Activated gamma-delta T cell (primary cell): ENCODE measurements around the gene PEDS1.
"Not testable (repeated sequence)": the region's sequence is repeated elsewhere in the genome, so short reads cannot be mapped to it uniquely, and the experiment has no call there.

Source experiments
- DNase-seq: peaks from one replicate; lab custom pipeline; 2025; lab: John Stamatoyannopoulos, UW
- total RNA-seq, 2 donors: gene quantifications; one replicate each; lab custom pipeline; 2026; lab: John Stamatoyannopoulos, UW

Gene PEDS1
- total RNA-seq: 27.7 to 29.7 reads per million in 2 donors

DNA sequence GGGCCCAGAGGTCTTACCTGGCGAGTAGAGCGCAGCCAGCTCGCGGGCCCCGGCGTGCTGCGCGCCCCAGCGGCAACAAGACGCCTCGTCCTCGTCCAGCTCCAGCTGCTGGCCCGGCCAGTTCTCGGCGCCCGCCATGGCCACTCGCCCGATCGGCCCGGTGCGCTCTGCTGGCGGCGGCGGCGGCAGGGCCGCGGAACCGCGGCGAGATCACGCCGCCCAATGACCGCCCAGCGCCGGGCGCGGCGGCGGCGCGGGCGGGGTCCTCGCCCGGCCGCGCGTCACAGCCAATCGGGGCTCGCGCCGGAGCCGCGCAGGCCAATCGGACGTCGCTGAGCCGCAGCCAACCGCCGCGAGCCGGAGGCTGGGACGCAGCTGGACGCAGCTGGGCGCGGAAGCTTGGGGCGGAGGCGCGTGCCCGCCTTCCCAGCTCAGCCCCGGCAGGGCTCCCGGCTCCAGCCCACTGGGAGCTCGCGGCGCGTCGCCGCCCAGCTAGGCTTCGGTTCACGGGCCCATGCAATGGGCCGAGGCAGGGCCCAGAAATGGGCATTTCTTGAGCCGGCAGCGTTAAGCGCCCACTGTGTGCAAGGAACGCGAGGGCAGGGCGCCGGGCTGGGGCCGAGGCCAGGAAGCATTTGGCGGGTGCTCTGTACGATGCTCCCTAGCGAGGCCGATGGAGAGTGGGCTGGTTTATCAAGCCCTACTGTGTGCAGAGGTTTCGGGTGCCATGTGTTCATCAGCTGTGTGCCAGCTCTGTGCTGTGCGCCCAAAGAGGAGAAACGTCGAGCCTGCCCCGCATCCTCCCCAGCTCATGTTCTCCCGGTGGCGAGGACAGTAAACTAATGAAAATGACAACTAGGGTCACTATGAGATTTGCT is at the start of gene PEDS1:
Gene PEDS1 (minus strand): TSS at position 224 of the 878 bp plus-strand sequence. CDS start 86 bp downstream, at position 138.
- peak; percentile 79 for DNase-seq

DNA sequence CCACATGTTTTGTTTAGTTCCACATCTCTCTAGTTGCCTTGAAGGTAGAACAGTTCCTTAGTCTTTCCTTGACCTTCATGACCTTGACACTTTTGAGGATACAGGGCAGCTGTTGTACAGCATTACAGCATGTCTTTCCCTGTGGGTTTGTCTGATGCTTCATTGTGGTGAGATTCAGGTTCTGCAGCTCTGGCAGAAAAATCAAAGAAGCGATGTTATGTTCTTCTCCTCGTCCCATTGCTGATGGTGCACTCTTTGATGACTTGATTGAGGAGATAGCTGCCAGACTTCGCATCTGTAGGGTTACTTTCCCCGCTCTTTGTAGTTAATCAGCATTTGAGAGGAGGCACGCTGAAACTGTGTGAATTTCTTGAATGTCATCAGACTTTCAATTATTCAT is 49.2 kb upstream of the PEDS1 start:
- no peak for DNase-seq

DNA sequence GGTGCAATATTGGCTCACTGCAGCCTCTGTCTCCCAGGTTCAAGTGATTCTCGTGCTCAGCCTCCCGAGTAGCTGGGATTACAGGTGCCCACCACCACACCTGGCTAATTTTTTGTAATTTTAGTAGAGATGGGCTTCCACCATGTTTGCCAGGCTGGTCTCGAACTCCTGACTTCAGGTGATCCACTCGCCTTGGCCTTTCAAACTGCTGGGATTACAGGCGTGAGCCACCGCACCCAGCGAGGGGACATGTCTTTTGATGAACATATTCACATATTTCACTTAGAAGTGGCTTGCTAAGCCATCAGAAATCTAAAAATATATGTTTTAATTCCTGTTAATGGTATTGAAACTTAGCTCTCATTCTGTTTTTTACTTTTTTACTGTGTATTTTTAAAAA is 48.2 kb upstream of the PEDS1 start:
- DNase-seq: not testable (repeated sequence)

DNA sequence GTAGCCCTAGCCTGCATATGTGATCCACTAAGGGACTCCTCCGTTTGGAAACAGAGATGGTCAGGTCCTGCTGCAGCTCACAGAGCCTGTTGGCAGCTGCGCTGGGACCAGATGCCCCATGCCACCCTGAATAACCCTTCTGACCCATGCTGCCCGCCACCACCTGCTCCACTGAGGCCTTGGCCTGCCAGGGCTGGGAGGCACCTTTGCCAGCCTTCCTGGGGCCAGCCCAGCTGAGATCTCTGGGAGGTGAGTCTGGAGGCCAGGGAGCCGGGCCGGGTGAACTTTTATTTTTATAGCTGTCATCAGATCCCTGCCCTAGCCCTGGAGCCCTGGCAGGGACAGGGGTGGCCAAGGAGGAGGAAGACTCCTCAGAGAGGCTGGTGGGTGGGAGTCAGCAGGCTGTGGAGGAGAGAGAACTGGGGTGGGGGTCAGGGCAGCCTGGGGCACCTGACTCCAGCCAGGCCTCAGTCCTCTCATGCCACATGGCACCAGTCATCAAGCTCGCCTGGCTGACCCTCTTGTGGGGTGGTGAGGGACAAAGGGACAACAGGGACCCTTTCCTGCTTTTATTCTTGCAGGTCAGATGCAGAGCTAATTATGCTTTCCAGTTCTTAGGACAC is 47.1 kb upstream of the PEDS1 start:
- no peak for DNase-seq

DNA sequence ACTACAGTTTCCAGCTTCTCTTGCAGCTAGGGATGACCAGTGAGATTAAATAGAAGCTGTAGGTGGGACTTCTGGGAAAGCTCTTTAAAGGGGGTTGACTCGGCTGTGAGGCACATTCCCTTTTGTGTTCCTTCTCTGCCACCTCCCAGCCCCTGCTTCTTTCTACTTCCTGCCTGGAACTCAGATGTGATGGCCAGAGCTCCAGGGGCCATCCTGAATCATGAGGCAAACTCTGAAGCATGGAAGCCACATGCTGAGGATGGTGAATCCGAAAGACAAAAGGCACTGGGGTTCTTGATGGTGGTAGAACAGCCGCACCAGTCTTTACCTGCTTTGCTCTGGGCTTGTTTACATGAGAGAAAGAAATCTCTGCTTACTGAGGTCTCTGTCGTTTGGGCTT is 46.2 kb upstream of the PEDS1 start:
- DNase-seq: no peak

DNA sequence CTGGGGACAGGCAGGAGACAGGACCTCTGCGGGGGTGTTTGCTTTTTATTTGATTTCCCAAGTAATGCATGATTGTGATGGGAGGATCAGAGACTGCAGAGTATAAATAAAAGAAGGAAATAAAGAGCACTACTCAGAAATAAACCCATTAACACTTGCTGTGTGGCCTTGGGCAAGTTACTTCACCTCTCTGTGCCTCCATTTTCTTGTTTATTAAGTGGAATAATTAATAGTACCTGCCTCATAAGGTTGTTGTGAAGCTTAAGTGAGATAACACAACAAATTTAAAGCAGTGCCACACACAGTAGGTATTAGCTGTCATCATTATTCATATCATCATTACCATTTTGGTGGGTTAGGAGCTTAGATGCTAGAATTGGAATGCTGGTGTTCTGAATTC is 45.2 kb upstream of the PEDS1 start:
- no peak for DNase-seq

DNA sequence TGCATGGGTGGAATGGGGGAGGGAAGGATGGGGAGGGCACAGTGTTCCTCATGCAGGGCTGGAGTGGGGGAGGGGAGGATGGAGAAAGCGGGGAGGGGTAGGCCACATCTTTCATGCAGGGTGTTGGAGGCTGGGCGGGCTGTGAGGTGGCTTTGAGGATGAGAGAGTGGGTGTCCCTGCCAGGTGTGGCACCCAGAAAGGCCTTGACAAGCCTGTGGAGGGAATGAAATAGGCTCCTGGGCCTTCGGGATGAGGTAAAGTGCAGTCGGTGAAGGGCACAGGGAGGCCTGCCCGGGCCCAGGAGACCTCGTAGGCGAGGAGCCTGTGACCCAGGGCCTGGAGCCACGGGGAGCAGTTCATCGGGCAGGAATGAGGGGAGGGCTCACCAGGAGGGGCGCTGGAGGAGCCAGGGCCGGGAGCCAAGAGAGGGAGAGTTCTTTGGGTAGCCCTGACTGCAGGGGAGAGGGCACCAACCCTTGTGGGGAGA is 44.7 kb upstream of the PEDS1 start:
- DNase-seq: no peak

DNA sequence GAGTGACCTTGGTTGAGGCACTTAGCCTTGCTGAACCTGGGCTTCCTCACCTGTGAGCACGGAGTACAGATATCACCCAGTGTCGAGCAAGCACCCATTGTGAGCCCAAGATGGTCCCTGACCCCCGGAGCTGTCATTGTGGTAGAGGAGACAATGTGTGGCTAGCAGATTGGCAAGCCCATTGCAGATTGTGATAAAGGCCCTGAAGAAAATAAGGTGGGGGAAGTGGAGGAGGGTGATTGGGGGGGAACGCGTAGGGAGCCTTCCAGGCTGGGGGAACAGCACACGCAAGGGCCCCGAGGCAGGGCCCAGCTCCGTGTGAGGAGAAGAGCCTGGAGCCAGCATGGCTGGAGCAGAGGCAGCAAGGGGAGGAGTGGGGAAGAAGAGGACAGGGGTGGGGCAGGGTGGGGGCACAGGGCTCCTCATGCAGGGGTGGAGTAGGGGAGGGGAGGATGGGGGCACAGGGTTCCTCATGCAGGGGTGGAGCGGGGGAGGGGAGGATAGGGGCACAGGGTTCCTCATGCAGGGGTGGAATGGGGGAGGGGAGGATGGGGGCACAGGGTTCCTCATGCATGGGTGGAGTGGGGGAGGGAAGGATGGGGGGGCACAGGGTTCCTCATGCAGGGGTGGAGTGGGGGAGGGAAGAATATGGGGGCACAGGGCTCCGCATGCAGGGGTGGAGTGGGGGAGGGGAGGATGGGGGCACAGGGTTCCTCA is 44.1 kb upstream of the PEDS1 start:
- DNase-seq: no peak

DNA sequence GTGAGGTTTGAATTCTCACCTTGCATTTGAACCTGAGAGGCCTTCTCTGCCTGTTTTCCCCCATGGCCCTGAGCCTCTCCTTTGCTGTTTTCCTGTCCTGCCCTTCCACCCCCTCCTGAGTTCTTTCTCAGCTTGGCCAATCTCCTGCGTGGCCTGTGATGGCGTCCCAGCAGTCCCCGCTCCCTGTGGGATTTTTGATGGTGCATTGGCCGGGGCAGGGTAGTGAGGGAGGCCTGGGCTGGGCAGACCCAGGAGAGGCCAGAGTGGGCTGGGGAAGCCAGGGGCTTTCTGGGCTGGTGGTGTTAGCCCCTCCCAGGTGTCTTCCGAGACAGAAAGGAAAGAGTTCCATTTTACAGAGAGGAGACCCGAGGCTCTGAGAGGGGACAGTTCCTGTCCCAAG is 43.4 kb upstream of the PEDS1 start:
- DNase-seq: no peak

DNA sequence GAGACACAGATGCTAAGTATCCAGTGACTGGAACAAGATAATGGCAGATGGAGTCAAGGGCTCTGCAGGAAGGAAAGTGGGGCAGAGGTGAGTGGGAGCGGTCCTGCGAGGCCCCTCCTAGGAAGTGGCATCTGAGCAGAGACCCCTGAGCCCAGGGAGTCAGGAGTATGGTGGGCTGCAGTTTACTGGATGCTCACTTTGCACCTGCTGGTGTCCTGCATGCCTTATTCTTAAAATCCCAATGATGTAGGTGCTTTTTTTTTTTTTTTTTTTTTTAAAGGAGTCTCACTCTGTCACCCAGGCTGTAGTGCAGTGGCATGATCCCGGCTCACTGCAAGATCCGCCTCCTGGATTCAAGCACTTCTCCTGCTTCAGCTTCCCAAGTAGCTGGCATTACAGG is 42.7 kb upstream of the PEDS1 start:
- DNase-seq: no peak

DNA sequence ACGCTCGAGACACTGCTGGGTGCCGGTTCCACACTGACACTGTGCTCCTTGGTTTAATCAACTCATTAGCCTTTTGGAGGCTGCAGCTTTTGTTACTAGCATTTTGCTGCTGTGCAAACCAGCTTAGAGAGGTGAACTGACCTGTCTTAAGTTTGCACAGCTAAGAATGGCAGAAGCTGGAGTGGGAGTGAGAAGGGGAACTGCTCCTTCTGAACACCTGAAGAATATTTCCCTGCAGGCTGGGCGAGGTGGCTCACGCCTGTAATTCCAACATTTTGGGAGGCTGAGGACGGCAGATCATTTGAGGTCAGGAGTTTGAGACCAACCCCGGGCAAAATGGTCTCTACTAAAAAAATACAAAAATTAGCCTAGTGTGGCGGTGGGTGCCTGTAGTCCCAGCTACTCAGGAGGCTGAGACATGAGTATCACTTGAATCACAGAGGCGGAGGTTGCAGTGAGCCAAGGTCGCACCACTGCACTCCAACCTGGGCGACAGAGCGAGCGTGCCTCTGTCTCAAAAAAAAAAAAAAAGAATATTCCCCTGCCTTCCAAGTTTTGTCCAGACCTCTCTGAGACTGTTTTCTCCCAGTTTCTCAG is 42.1 kb upstream of the PEDS1 start:
- DNase-seq: no peak

DNA sequence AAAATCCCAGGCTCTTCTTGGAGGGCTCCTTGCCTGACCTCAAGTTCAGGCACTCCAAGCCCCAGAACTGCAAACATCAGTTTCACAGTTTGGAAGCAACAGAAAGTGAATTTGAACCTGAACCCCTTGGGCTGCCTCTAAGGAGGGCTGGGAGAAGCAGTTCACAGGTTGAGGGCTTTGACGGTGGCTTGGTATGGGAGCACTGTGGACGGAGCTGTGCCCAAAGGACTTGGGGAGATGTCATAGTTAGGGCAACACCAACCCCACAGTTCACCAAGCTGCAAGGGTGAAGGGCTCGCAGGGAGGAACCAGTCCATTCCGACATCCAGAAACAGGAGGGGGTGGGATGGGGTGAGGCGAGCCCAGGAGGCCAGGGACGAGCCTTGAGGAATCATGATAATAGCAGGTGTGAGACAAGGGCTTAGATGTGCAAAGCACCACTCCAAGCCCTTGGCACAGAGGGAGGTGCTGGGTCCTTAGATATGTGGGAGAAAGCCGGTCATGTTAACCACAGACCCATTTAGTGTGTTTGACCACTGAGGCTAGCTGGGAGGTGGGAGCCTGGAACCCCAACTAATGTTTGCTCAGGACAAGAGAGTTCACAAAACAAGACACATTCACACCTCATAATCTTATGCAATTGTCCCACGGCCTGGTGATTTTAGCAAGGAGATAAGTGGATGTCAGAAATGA is 41.5 kb upstream of the PEDS1 start:
- DNase-seq: no peak

DNA sequence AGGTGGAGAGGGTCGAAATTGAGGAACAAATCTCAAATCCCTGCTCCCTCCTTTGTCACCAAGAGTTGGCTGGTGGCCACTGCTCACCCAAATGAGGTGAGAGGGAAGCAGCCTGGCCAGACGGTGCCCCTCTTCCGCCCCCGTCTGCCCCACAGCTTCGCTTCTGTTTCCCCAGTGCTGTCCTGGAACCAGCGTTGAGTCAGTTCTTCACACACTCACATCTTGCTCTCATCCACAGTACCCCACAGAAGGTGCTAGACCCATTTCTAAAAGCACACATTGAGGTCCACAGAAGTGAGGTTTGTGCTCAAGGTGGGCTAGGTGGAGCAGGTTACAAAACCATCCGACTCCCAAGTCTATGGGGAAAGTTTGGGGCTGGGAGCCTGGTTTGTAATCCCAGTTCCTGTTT is 40.9 kb upstream of the PEDS1 start:
- no peak for DNase-seq

DNA sequence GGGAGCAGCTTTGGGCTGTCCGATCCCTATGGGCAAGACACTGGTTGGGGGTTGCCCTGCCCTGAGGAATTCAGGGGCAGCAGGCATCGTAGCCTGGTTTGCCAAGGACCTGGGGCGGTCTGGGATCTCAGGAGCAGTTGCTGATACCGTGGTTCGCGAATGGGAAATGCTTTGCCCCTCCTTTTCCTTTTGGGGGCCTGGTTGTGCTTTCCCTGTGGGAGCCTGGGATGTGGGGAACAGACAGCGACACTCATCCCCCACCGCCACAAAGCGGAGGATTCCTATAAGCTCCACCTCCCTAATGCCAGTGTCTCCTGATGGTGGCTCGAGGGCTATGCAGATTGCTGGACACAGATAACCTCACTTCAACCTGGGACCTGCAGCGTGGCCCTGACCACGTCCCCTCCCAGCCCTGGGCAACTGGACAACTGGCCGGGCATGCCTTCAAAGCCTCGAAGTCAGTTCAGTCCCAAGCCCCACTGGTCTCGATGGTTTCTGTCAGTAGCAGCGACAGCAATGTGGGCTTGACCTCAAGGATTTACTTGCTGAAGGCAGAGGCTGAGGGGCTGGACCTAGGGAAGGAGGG is 40.4 kb upstream of the PEDS1 start:
- DNase-seq: no peak

DNA sequence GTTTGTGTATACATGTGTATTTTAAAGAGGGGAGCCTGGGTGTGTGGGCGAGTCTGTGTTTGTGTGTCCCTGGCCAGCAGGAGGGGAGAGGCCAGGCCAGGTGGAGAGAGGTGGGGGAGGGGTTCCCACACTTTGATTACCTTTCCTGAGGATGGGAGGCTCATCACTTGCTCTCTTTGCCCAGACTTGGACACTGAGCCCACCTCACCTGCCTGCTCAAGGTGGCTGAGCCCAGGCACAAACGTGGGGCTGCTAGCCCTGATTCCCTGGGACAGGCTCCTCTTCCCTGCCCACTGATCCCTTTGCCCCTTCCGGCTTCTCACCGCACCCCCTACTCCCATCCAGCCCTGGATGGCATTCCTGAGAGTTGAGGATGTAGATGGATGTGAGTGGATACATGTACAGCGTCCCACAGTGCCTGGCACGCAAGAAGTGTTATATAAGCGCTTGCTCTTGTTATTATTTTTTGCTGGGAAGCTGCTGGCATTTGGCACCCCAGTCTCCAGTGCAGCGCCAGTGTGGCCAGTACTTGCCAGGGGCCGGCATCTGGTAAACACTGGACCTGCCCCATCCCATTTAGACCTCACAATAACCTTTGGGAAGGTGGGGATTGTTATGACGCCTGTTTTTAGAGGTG is 39.8 kb upstream of the PEDS1 start:
- DNase-seq: no peak

DNA sequence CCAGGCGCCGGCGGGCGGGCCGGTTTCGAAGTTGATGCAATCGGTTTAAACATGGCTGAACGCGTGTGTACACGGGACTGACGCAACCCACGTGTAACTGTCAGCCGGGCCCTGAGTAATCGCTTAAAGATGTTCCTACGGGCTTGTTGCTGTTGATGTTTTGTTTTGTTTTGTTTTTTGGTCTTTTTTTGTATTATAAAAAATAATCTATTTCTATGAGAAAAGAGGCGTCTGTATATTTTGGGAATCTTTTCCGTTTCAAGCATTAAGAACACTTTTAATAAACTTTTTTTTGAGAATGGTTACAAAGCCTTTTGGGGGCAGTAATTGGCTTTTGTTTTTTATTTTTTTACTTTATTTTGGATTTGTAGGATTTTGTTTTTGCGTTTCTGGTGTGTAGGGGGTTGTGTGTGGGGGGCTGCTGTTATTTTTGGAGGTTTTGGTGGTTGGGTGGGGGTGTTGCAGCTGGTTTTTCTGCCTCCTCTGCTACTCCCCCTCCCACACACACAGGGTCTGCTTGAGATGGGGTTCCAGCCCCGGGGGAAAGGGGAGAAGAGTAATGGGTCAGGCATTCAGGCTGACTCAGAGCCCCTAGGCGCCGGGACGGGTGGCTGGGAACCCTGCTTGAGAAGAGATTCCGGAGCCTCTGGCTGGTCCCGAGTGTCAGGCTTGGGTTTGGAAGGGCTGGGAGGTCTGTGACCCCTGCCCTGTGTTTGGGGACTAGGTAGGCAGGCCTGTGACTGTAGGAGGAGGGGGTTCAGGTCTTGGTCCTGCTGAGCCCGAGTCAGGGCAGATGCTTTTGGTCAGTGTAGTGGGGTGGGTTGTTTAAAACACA is 39.1 kb upstream of the PEDS1 start:
- DNase-seq: peak; percentile 50

DNA sequence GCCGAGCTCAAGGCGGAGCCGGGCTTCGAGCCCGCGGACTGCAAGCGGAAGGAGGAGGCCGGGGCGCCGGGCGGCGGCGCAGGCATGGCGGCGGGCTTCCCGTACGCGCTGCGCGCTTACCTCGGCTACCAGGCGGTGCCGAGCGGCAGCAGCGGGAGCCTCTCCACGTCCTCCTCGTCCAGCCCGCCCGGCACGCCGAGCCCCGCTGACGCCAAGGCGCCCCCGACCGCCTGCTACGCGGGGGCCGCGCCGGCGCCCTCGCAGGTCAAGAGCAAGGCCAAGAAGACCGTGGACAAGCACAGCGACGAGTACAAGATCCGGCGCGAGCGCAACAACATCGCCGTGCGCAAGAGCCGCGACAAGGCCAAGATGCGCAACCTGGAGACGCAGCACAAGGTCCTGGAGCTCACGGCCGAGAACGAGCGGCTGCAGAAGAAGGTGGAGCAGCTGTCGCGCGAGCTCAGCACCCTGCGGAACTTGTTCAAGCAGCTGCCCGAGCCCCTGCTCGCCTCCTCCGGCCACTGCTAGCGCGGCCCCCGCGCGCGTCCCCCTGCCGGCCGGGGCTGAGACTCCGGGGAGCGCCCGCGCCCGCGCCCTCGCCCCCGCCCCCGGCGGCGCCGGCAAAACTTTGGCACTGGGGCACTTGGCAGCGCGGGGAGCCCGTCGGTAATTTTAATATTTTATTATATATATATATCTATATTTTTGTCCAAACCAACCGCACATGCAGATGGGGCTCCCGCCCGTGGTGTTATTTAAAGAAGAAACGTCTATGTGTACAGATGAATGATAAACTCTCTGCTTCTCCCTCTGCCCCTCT is 38.2 kb upstream of the PEDS1 start:
- DNase-seq: peak; percentile 49

DNA sequence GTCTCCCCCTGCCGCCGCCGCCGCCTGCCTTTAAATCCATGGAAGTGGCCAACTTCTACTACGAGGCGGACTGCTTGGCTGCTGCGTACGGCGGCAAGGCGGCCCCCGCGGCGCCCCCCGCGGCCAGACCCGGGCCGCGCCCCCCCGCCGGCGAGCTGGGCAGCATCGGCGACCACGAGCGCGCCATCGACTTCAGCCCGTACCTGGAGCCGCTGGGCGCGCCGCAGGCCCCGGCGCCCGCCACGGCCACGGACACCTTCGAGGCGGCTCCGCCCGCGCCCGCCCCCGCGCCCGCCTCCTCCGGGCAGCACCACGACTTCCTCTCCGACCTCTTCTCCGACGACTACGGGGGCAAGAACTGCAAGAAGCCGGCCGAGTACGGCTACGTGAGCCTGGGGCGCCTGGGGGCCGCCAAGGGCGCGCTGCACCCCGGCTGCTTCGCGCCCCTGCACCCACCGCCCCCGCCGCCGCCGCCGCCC is 37.6 kb upstream of the PEDS1 start:
- DNase-seq: peak; percentile 51
